ENCODE data around the gene CASR. TPM values are rescaled to one million over a fixed set of nuclear protein-coding genes. Genes with fewer than 3 reads are reported as not detected.

Gene CASR
- total and polyA plus RNA-seq, 2 donors from 2014 or later, result 14.8 to 72.8 TPM

GRCh38 chr3:122269045-122269444 lies 85.6 kb downstream of the CASR start:
- Histone ChIP-seq H3K27ac (ENCODE audit: low read depth in 2 of 2, low read length in 2 of 2) (no peak overlapping the region), H3K4me3 (ENCODE audit: low read length in 3 of 3) (no peak overlapping the region), H3K4me1 (ENCODE audit: control insufficient read depth in 2 of 3, insufficient read depth in 2 of 3, low read depth in 1 of 3, low read length in 3 of 3) (peaks cover 2 to 24% (median 6%) of the 10 kb centered on the region in 3 donors), H3K9me3 (ENCODE audit: control insufficient read depth in 2 of 3, insufficient read depth in 1 of 3, low read length in 3 of 3) (no peaks in the 10 kb centered on the region), H3K27me3 (ENCODE audit: control insufficient read depth, insufficient read depth, low read length) (no peaks in the 10 kb centered on the region), H3K9ac (ENCODE audit: low read length in 3 of 3) (no peak overlapping the region), H3K36me3 (ENCODE audit: control insufficient read depth in 2 of 3, insufficient read depth in 3 of 3, low read length in 3 of 3) (no peaks in the 10 kb centered on the region)
- intact Hi-C loops (cut with DNase I), result no loop called here
- no peak for TF ChIP-seq CTCF (IDR thresholded peaks at IDR 0.05; ENCODE audit: borderline replicate concordance, extremely low read depth, insufficient read depth)
- DNase-seq, result no peak
- no peak for FAIRE-seq

- DNase-seq (no peak), FAIRE-seq (no peak)
- TF ChIP-seq CTCF (IDR thresholded peaks at IDR 0.05; ENCODE audit: borderline replicate concordance, extremely low read depth, insufficient read depth), result no peak
- H3K9me3 ChIP-seq (ENCODE audit: control insufficient read depth in 2 of 3, insufficient read depth in 1 of 3, low read length in 3 of 3), result no peaks in the 10 kb centered on the region
- intact Hi-C loops (cut with DNase I), result no loop called here
- no peak overlapping the region for H3K4me3 ChIP-seq (ENCODE audit: low read length in 3 of 3)
- no peak overlapping the region for H3K27ac ChIP-seq (ENCODE audit: low read depth in 2 of 2, low read length in 2 of 2)
- no peak overlapping the region for H3K9ac ChIP-seq (ENCODE audit: low read length in 3 of 3)
- peaks cover 2 to 24% (median 6%) of the 10 kb centered on the region in 3 donors for H3K4me1 ChIP-seq (ENCODE audit: control insufficient read depth in 2 of 3, insufficient read depth in 2 of 3, low read depth in 1 of 3, low read length in 3 of 3)
- no peaks in the 10 kb centered on the region for H3K36me3 ChIP-seq (ENCODE audit: control insufficient read depth in 2 of 3, insufficient read depth in 3 of 3, low read length in 3 of 3)
- H3K27me3 ChIP-seq (ENCODE audit: control insufficient read depth, insufficient read depth, low read length), result no peaks in the 10 kb centered on the region
Measured at GRCh38 chr3:122271246-122271898, 87.9 kb downstream of the CASR start.

DNA sequence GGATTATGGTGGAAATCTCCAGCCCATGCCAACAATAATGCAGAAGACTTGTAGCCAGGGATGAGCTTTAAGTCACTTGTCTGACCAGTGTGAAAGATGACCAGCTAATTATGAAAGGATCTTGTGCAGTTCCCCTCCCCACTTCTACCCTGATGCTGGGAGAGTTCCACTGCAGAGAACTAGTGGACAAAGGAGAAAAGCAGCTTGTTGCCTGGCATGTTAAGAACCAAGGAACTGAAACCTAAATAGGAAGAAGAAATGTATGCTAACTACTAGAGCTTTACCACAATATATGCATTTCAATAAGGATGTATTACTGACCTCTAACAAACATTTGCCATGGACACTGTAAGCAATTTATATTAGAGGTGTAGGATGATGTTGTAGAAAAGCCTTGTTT lies 89.4 kb downstream of the CASR start:
- Histone ChIP-seq H3K9ac (ENCODE audit: low read length in 3 of 3) (no peak overlapping the region), H3K27me3 (ENCODE audit: control insufficient read depth, insufficient read depth, low read length) (no peaks in the 10 kb centered on the region), H3K4me1 (ENCODE audit: control insufficient read depth in 2 of 3, insufficient read depth in 2 of 3, low read depth in 1 of 3, low read length in 3 of 3) (peaks cover 2 to 15% (median 6%) of the 10 kb centered on the region in 3 donors), H3K9me3 (ENCODE audit: control insufficient read depth in 2 of 3, insufficient read depth in 1 of 3, low read length in 3 of 3) (no peaks in the 10 kb centered on the region), H3K36me3 (ENCODE audit: control insufficient read depth in 2 of 3, insufficient read depth in 3 of 3, low read length in 3 of 3) (no peaks in the 10 kb centered on the region), H3K27ac (ENCODE audit: low read depth in 2 of 2, low read length in 2 of 2) (no peak overlapping the region), H3K4me3 (ENCODE audit: low read length in 3 of 3) (no peak overlapping the region)
- FAIRE-seq (no peak), DNase-seq (no peak)
- no peak for TF ChIP-seq CTCF (IDR thresholded peaks at IDR 0.05; ENCODE audit: borderline replicate concordance, extremely low read depth, insufficient read depth)
- intact Hi-C loops (cut with DNase I), result no loop called here

- H3K27me3 ChIP-seq (ENCODE audit: control insufficient read depth, insufficient read depth, low read length), result no peaks in the 10 kb centered on the region
- DNase-seq, result no peak
- no peak overlapping the region for H3K27ac ChIP-seq (ENCODE audit: low read depth in 2 of 2, low read length in 2 of 2)
- H3K4me3 ChIP-seq (ENCODE audit: low read length in 3 of 3), result no peak overlapping the region
- TF ChIP-seq CTCF (IDR thresholded peaks at IDR 0.05; ENCODE audit: borderline replicate concordance, extremely low read depth, insufficient read depth), result no peak
- no peak for FAIRE-seq
- intact Hi-C loops (cut with DNase I), result no loop called here
- no peak overlapping the region for H3K9ac ChIP-seq (ENCODE audit: low read length in 3 of 3)
- H3K4me1 ChIP-seq (ENCODE audit: control insufficient read depth in 2 of 3, insufficient read depth in 2 of 3, low read depth in 1 of 3, low read length in 3 of 3), result peaks cover under 1 to 9% (median 2%) of the 10 kb centered on the region in 3 donors
- no peaks in the 10 kb centered on the region for H3K36me3 ChIP-seq (ENCODE audit: control insufficient read depth in 2 of 3, insufficient read depth in 3 of 3, low read length in 3 of 3)
- no peaks in the 10 kb centered on the region for H3K9me3 ChIP-seq (ENCODE audit: control insufficient read depth in 2 of 3, insufficient read depth in 1 of 3, low read length in 3 of 3)
Measured at GRCh38 chr3:122273498-122273897, 90.0 kb downstream of the CASR start.
